Fibroblast of pulmonary artery (primary cell): ENCODE measurements around the gene CRACDL.

ENCODE experiments used
- DNase-seq: peaks from one replicate; pipeline ENCODE4 v3.0.0-alpha.2; 2010; ENCODE audit warnings: low read depth
- H3K4me3 ChIP-seq: replicated peaks from 2 replicates; pipeline ENCODE4 v1.5.1; 2011; ENCODE audit warnings: low read depth, mild to moderate bottlenecking, control low read depth, low read length, moderate library complexity
- TF ChIP-seq, protein P1 (sequence below): IDR thresholded peaks from 2 replicates; pipeline ENCODE4 v1.5.1; 2011; ENCODE audit warnings: mild to moderate bottlenecking, control low read depth, low read length, inconsistent platforms; ENCODE audit errors: missing control alignments

Gene CRACDL

DNA sequence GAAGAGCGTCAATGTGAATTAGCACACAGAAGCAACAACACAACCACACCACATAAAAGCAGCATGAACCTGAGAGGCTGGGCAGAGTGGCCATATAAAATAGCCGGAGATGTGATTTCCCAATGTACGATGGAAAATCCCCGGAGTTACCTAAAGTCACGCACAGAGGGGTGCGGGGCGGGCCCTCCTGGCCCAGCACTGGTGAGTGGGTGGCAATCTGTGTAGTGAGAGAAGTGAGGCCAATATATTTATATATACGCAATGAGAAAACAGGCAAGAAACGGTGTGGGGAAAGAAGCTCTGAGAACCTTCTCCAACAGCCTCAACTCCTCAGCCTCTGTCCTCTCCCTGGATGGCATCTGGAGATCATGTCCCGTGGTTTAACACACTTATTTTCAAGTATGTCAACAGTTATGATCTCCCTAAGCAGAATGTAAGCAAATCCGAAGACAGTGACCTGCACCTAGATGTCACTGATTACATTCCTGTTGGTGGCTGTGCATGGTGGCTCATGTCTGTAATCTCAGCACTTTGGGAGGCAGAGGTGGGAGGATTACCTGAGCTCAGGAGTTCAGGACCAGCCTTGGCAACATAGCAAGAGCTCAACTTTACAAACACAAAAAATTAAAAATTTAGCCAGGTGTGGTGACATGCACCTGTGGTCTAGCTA, 41.6 kb downstream of the CRACDL start:
- TF ChIP-seq, protein P1, sequence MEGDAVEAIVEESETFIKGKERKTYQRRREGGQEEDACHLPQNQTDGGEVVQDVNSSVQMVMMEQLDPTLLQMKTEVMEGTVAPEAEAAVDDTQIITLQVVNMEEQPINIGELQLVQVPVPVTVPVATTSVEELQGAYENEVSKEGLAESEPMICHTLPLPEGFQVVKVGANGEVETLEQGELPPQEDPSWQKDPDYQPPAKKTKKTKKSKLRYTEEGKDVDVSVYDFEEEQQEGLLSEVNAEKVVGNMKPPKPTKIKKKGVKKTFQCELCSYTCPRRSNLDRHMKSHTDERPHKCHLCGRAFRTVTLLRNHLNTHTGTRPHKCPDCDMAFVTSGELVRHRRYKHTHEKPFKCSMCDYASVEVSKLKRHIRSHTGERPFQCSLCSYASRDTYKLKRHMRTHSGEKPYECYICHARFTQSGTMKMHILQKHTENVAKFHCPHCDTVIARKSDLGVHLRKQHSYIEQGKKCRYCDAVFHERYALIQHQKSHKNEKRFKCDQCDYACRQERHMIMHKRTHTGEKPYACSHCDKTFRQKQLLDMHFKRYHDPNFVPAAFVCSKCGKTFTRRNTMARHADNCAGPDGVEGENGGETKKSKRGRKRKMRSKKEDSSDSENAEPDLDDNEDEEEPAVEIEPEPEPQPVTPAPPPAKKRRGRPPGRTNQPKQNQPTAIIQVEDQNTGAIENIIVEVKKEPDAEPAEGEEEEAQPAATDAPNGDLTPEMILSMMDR = no peak
- no peak for DNase-seq
- H3K4me3 ChIP-seq = no peak overlapping the region

DNA sequence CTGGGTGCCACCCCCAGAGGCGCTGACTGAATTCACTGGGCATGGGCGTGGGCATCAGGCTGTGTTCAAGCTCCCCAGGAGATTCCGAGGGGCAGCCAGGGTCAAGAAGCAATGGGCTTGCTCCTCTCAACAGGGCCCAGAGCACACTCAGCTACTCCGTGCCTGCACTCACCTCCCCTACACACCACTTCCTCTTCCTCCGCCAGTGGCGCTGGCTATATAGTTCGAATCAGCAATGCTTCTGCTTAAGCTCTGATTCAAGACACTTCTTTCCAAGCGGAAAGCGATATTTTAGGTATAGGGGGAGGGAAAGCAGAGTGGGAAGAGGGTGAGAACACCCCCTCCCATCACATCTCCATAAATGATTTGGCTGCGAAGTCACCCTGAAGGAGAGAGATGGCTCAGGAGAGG, 42.1 kb downstream of the CRACDL start:
- no peak for DNase-seq
- TF ChIP-seq, protein P1 = no peak
- no peak overlapping the region for H3K4me3 ChIP-seq

- TF ChIP-seq, protein P1 = no peak
- DNase-seq = no peak
- no peak overlapping the region for H3K4me3 ChIP-seq
Measured at GRCh38 chr2:98892871-98893270, 43.2 kb downstream of the CRACDL start.

DNA sequence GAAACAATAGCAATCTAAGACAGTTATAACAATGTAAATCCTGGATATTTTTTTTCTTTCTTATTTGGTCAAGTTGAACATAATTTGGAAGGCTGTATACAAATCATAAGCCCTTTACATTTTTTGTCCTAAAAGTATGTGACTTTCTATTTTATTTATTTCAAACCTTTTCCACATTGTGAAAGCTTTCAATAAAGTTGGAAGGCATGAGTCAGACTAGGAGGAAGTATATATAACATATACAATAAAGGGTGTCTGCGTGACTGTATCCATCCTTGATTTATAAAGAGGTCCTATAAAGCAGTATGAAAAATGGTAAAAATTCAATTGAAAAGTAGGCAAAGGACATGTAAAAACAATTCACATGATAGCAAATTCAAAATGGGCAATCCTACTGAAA, 44.4 kb downstream of the CRACDL start:
- DNase-seq = no peak
- no peak overlapping the region for H3K4me3 ChIP-seq
- TF ChIP-seq, protein P1 = no peak

- no peak for DNase-seq
Measured at GRCh38 chr2:98886066-98886554, 49.9 kb downstream of the CRACDL start.

DNA sequence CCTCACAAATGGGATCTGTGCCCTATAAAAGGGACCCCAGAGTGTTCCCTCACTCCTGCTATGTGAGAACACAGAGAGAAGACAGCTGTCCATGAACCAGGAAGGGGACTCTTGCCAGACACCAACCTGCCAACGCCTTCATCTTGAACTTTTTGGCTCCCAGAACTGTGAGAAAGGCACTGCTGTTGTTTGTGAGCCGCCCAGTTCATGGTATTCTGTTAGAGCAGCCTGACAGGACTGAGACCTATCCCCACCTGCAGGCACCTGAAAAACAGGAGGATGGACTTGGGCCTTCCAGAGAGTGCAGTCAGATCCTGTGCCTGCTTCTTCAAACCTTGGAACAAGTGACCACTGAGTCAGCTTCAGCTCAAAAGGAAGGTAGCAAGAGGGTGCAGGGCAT, 51.4 kb downstream of the CRACDL start:
- H3K4me3 ChIP-seq = no peak overlapping the region
- DNase-seq = no peak
- TF ChIP-seq, protein P1 = no peak

More at GRCh38 chr2:98886066-98886554, 49.9 kb downstream of the CRACDL start:
- TF ChIP-seq, protein P1 = no peak
- no peak overlapping the region for H3K4me3 ChIP-seq

GRCh38 chr2:98883780-98884211, 52.2 kb downstream of the CRACDL start:
- H3K4me3 ChIP-seq = no peak overlapping the region
- TF ChIP-seq, protein P1 = no peak
- DNase-seq = no peak
